A549 (cell line): ENCODE measurements around the gene NOSTRIN. TPM values are rescaled to one million over a fixed set of nuclear protein-coding genes. Genes with fewer than 3 reads are reported as not detected.

Experiments used
- ATAC-seq, 2 experiments: fragments of 200-7000 bp in 1 of 2; fragments of >200 bp in 1 of 2; cut with Nextera tagmentation in 1 of 2; cut with Tn5 transposase in 1 of 2; 3 replicates each; pipeline versions ENCODE4 v1.8.0 to v1.9.1; 2018 to 2020; ENCODE audit warnings: mild to moderate bottlenecking in 1 of 2, moderate library complexity in 1 of 2
- CTCF ChIA-PET: fragments of 300-600 bp; sonication (Branson Sonifier 250); formaldehyde crosslinking; extraction: SDS; loops from one replicate; lab custom pipeline; 2021; ENCODE audit warnings: antibody characterized with exemption, inconsistent platforms; lab: Yijun Ruan, JAX
- POLR2A ChIA-PET: fragments of 350-600 bp; formaldehyde crosslinking; extraction: SDS; loops from one replicate; lab custom pipeline; 2021; ENCODE audit warnings: antibody characterized with exemption, inconsistent platforms; lab: Yijun Ruan, JAX
- DNase-seq, 2 experiments: peaks; one replicate each; pipeline versions ENCODE4 v3.0.0 to v3.0.0-alpha.2; 2011 to 2016; ENCODE audit warnings: low read depth in 1 of 2, low spot score in 1 of 2
- FAIRE-seq: peaks from 2 replicates; lab custom pipeline; 2011; peaks lifted over from hg19 to GRCh38; lab: Jason Lieb, UNC
- H3K27ac ChIP-seq, 2 experiments: fragments of >200 bp; sonication (Bioruptor Twin); formaldehyde crosslinking; 3 replicates each; pipeline ENCODE4 v1.5.1; 2016 to 2017
- H3K4me1 ChIP-seq: fragments of >200 bp; sonication (Bioruptor Twin); formaldehyde crosslinking; 3 replicates; pipeline ENCODE4 v1.6.1; 2016
- H3K4me2 ChIP-seq: fragments of >200 bp; sonication (Bioruptor Twin); formaldehyde crosslinking; 3 replicates; pipeline ENCODE4 v1.6.1; 2016
- H3K4me3 ChIP-seq: fragments of >200 bp; sonication (Bioruptor Twin); formaldehyde crosslinking; 3 replicates; pipeline ENCODE4 v1.5.1; 2016
- H3K9me3 ChIP-seq: fragments of >200 bp; sonication (Bioruptor Twin); formaldehyde crosslinking; 3 replicates; pipeline ENCODE4 v1.6.1; 2016
- BCL3 ChIP-seq: fragments of >200 bp; sonication (Bioruptor Twin); formaldehyde crosslinking; IDR thresholded peaks from 3 replicates; pipeline ENCODE4 v1.6.1; 2016
- CHD4 ChIP-seq: fragments of 200-600 bp; sonication (generic); IDR thresholded peaks from 2 replicates; pipeline ENCODE4 v1.6.1; 2016; ENCODE audit warnings: antibody characterized with exemption, mild to moderate bottlenecking, borderline replicate concordance
- CTCF ChIP-seq: fragments of >200 bp; sonication (Bioruptor Twin); formaldehyde crosslinking; IDR thresholded peaks from 3 replicates; pipeline ENCODE4 v1.5.1; 2016
- EHF ChIP-seq: fragments of 250-450 bp; sonication (Bioruptor Pico); IDR thresholded peaks from 2 replicates; pipeline ENCODE4 v1.5.0; 2020; ENCODE audit warnings: mild to moderate bottlenecking
- ESRRA ChIP-seq: fragments of 150-350 bp; IDR thresholded peaks from 2 replicates; pipeline ENCODE4 v1.6.1; 2014; ENCODE audit warnings: mild to moderate bottlenecking, low read length, borderline replicate concordance
- FOSL2 ChIP-seq, 2 experiments: fragments of 450-650 bp in 1 of 2; fragments of >200 bp in 1 of 2; sonication (Bioruptor Twin) in 1 of 2; formaldehyde crosslinking; IDR thresholded peaks; 2 replicates each; pipeline versions ENCODE4 v1.5.0 to v1.6.1; 2016 to 2020; ENCODE audit warnings: mild to moderate bottlenecking in 1 of 2, moderate library complexity in 1 of 2
- GATA3 ChIP-seq: IDR thresholded peaks from 2 replicates; pipeline ENCODE4 v1.6.1; 2012; ENCODE audit warnings: borderline replicate concordance
- HEYL ChIP-seq: fragments of 250-450 bp; sonication (Bioruptor Pico); IDR thresholded peaks from 2 replicates; pipeline ENCODE4 v1.8.0; 2021; ENCODE audit warnings: mild to moderate bottlenecking, moderate library complexity
- HOXA7 ChIP-seq: fragments of 250-450 bp; sonication (Bioruptor Pico); IDR thresholded peaks from 2 replicates; pipeline ENCODE4 v1.5.0; 2020; ENCODE audit warnings: mild to moderate bottlenecking, moderate library complexity
- KDM1A ChIP-seq: fragments of 200-600 bp; sonication (generic); IDR thresholded peaks from 2 replicates; pipeline ENCODE4 v1.6.1; 2016; ENCODE audit warnings: low read depth, mild to moderate bottlenecking
- MAFK ChIP-seq: fragments of 450-650 bp; IDR thresholded peaks from 2 replicates; pipeline ENCODE4 v1.6.1; 2014; ENCODE audit not compliant: partially characterized antibody
- NFE2L2 ChIP-seq: fragments of 150-350 bp; conservative IDR thresholded peaks from 2 replicates; pipeline ENCODE4 v1.6.1; 2014; ENCODE audit warnings: low read length
- PBX3 ChIP-seq: IDR thresholded peaks from 2 replicates; pipeline ENCODE4 v1.6.1; 2012
- PHF8 ChIP-seq: fragments of 200-600 bp; sonication (generic); IDR thresholded peaks from 2 replicates; pipeline ENCODE4 v1.6.1; 2016; ENCODE audit warnings: low read depth, mild to moderate bottlenecking, antibody characterized with exemption, moderate library complexity, borderline replicate concordance
- POLR2AphosphoS2 ChIP-seq: conservative IDR thresholded peaks from 2 replicates; pipeline ENCODE4 v1.6.1; 2012; ENCODE audit warnings: low read length, improper control_type of control experiment, inconsistent platforms
- RAD21 ChIP-seq, 2 experiments: fragments of >200 bp in 1 of 2; sonication (Bioruptor Twin) in 1 of 2; formaldehyde crosslinking in 1 of 2; IDR thresholded peaks in 1 of 2; conservative IDR thresholded peaks in 1 of 2; 2 replicates in 1 of 2; 3 replicates in 1 of 2; pipeline ENCODE4 v1.6.1; 2012 to 2018; ENCODE audit warnings: inconsistent platforms in 1 of 2
- RCOR1 ChIP-seq: fragments of 150-350 bp; IDR thresholded peaks from 2 replicates; pipeline ENCODE4 v1.6.1; 2014; ENCODE audit warnings: antibody characterized with exemption, low read length, low read depth
- REST ChIP-seq: fragments of 200-600 bp; sonication (generic); IDR thresholded peaks from 2 replicates; pipeline ENCODE4 v1.6.1; 2016; ENCODE audit warnings: antibody characterized with exemption, mild to moderate bottlenecking, moderate library complexity
- SMC3 ChIP-seq: fragments of >200 bp; sonication (Bioruptor Twin); formaldehyde crosslinking; IDR thresholded peaks from 3 replicates; pipeline ENCODE4 v1.6.1; 2018; ENCODE audit warnings: inconsistent platforms
- SREBF2 ChIP-seq: fragments of 450-650 bp; IDR thresholded peaks from 2 replicates; pipeline ENCODE4 v1.6.1; 2014; ENCODE audit warnings: mild to moderate bottlenecking, moderate library complexity
- TP53 ChIP-seq: fragments of 250-450 bp; sonication (Bioruptor Pico); IDR thresholded peaks from 2 replicates; pipeline ENCODE4 v1.5.0; 2021; ENCODE audit warnings: mild to moderate bottlenecking, moderate library complexity
- USF2 ChIP-seq: fragments of 450-650 bp; IDR thresholded peaks from 2 replicates; pipeline ENCODE4 v1.6.1; 2014; ENCODE audit warnings: antibody characterized with exemption
- ZNF302 ChIP-seq: fragments of 250-450 bp; sonication (Bioruptor Pico); IDR thresholded peaks from 2 replicates; pipeline ENCODE4 v1.9.0; 2021; ENCODE audit warnings: inconsistent platforms, mild to moderate bottlenecking, moderate library complexity
- WGBS: methylation state at CpG from one replicate; pipeline ENCODE4 v1.1.6; 2017; ENCODE audit errors: missing lambda C conversion rate; 5-methylcytosine and 5-hydroxymethylcytosine counted together
- polyA plus RNA-seq, 4 experiments: library from polyadenylated mRNA; depleted of rRNA in 3 of 4; stranded (reverse); fragments of >200 nt; fragmentation: RNase III in 1 of 4; extraction: RNeasy Plus Mini Kit Qiagen cat#74134 plus additional on column Dnase treatment in 1 of 4; gene quantifications; 2 replicates in 3 of 4; 3 replicates in 1 of 4; pipeline ENCODE4 v1.2.3, GENCODE V29; 2011 to 2017

Gene NOSTRIN
- polyA plus RNA-seq, 2 of the 4 experiments (the other 2 are of a cell fraction), result 2.5 to 11.7 TPM

- TF ChIP-seq REST (no peak), TP53 (CRISPR knock-in tag) (no peak), POLR2AphosphoS2 (no peak)
Observed at GRCh38 chr2:168784993-168785392, 17.4 kb upstream of the NOSTRIN start (continued).

- H3K27ac ChIP-seq, result no peak overlapping the region; a peak in 1 of 6 replicates
- POLR2A ChIA-PET, result no interaction called here
- peaks cover 3% of the 10 kb centered on the region; the same call in 1 of the 3 replicates for H3K4me1 ChIP-seq
- CTCF ChIA-PET, result interaction anchor here (1.2 kb wide), 1 partner anchor 14 kb away, joined by 3 read pairs; no protein-coding TSS in a partner anchor
- no peak overlapping the region for H3K4me3 ChIP-seq
- H3K4me2 ChIP-seq, result no peak overlapping the region
- FAIRE-seq (no peak), ATAC-seq (no peak), DNase-seq (no peak)
- H3K9me3 ChIP-seq, result no peaks in the 10 kb centered on the region
- WGBS, result 78% methylated on average over 3 of the region's 3 CpGs
- TF ChIP-seq MAFK (no peak), EHF (CRISPR knock-in tag) (no peak), KDM1A (0 out of 2 replicates have a peak, but pooled peaks have one; percentile 49), PBX3 (no peak), ESRRA (no peak)
Observed at GRCh38 chr2:168787098-168787781, 15.2 kb upstream of the NOSTRIN start.

- Histone ChIP-seq H3K27ac (no peak overlapping the region), H3K9me3 (no peaks in the 10 kb centered on the region), H3K4me1 (0 out of 3 replicates have a peak, but pooled peaks cover 2% of the 10 kb centered on the region), H3K4me2 (no peak overlapping the region), H3K4me3 (no peak overlapping the region)
- WGBS, result 40% methylated on average over 1 of the region's 1 CpG
- FAIRE-seq (no peak), DNase-seq (no peak), ATAC-seq (no peak)
- TF ChIP-seq NFE2L2, result no peak
- TF ChIP-seq CHD4, result no peak
- TF ChIP-seq SREBF2, result no peak
- no peak for TF ChIP-seq BCL3
- no peak for TF ChIP-seq RCOR1
- no peak for TF ChIP-seq GATA3
- TF ChIP-seq HOXA7, result no peak
- no peak for TF ChIP-seq PHF8
- no peak for TF ChIP-seq FOSL2 (IDR thresholded peaks at IDR 0.05)
- TF ChIP-seq FOSL2 (CRISPR knock-in tag; IDR thresholded peaks at IDR 0.05), result no peak
- no peak for TF ChIP-seq ZNF302 (CRISPR knock-in tag)
- TF ChIP-seq USF2, result no peak
- TF ChIP-seq PBX3, result no peak
- no peak for TF ChIP-seq HEYL
- no peak for TF ChIP-seq POLR2AphosphoS2
- no peak for TF ChIP-seq RAD21 (conservative IDR thresholded peaks at IDR 0.05 in 1 of 2, IDR thresholded peaks at IDR 0.05 in 1 of 2)
- no peak for TF ChIP-seq SMC3
- TF ChIP-seq CTCF, result no peak
- POLR2A ChIA-PET, result no interaction called here
- CTCF ChIA-PET, result no interaction called here
Observed at GRCh38 chr2:168787782-168788376, 14.6 kb upstream of the NOSTRIN start.
